Measurements from ENCODE around the gene ANP32D. TPM values are rescaled to one million over a fixed set of nuclear protein-coding genes. Genes with fewer than 3 reads are reported as not detected.

ANP32D gene
- total RNA-seq, 1 experiment from 2014 or later, result not detected

Other genes starting within 250 kb of the ANP32D start
- 9.9 and 12.8 TPM in 2 replicates for gene ZNF641, start 121.6 kb upstream of the ANP32D start, total RNA-seq (2014; rRNA removed; shearing (Covaris generic))
- gene C12orf54, start 9.9 kb downstream of the ANP32D start, total RNA-seq (2014; rRNA removed; shearing (Covaris generic)), result 0.53 TPM in 1 of 2 replicates, not detected in the other
- not detected in 2 replicates for gene OR8S1, start 53.1 kb downstream of the ANP32D start, total RNA-seq (2014; rRNA removed; shearing (Covaris generic))
- not detected in 2 replicates for gene LALBA, start 97.5 kb downstream of the ANP32D start, total RNA-seq (2014; rRNA removed; shearing (Covaris generic))
- gene KANSL2, start 209.7 kb downstream of the ANP32D start, total RNA-seq (2014; rRNA removed; shearing (Covaris generic)), result 34.5 and 54.4 TPM in 2 replicates
- gene CCNT1, start 244.1 kb downstream of the ANP32D start, total RNA-seq (2014; rRNA removed; shearing (Covaris generic)), result 17.1 and 28.4 TPM in 2 replicates